Peyer's patch (tissue), 4 donors: ENCODE measurements around the gene BLOC1S5. TPM values are rescaled to one million over a fixed set of nuclear protein-coding genes. Genes with fewer than 3 reads are reported as not detected.

ENCODE experiments used
- DNase-seq, 3 donors: peaks; one replicate each; pipeline ENCODE4 v3.0.0-alpha.2; 2017 to 2019
- H3K27ac ChIP-seq, 4 donors: fragments of 200-600 bp; sonication (generic); one replicate each; pipeline ENCODE4 v1.5.1; 2016 to 2019
- H3K27me3 ChIP-seq, 2 donors: fragments of 200-600 bp; sonication (generic); one replicate each; pipeline ENCODE4 v1.5.1; 2019
- H3K36me3 ChIP-seq, 3 donors: fragments of 200-600 bp; sonication (generic); one replicate each; pipeline ENCODE4 v1.5.1; 2016 to 2019
- H3K4me1 ChIP-seq, 4 donors: fragments of 200-600 bp; sonication (generic); one replicate each; pipeline ENCODE4 v1.5.1; 2016 to 2019
- H3K4me3 ChIP-seq, 4 donors: fragments of 200-600 bp; sonication (generic); 1 replicate in 3 of 4; 2 replicates in 1 of 4; pipeline ENCODE4 v1.5.1; 2016 to 2019; ENCODE audit warnings: mild to moderate bottlenecking in 1 of 4
- H3K9me3 ChIP-seq, 4 donors: fragments of 200-600 bp; sonication (generic); one replicate each; pipeline ENCODE4 v1.5.1; 2016 to 2019; ENCODE audit warnings: mild to moderate bottlenecking in 1 of 4
- POLR2A ChIP-seq, 2 donors: fragments of 450-650 bp; IDR thresholded peaks; one replicate each; pipeline ENCODE4 v1.5.1; 2017; ENCODE audit warnings: antibody characterized with exemption in 2 of 2, mild to moderate bottlenecking in 2 of 2, moderate library complexity in 2 of 2
- total RNA-seq, 4 donors: library from RNA; depleted of rRNA; stranded (reverse); fragments of >200 nt; gene quantifications; one replicate each; pipeline ENCODE4 v1.1.0, GENCODE V29; 2016
- TF ChIP-seq, protein P1 (sequence below), 6 experiments: fragments of 450-650 bp in 4 of 6; fragments of 200-600 bp in 2 of 6; sonication (generic) in 1 of 6; IDR thresholded peaks; one replicate each; pipeline ENCODE4 v1.5.1; 2017 to 2019; ENCODE audit warnings: antibody characterized with exemption in 6 of 6, mild to moderate bottlenecking in 3 of 6, moderate library complexity in 1 of 6

The BLOC1S5 gene, protein sequence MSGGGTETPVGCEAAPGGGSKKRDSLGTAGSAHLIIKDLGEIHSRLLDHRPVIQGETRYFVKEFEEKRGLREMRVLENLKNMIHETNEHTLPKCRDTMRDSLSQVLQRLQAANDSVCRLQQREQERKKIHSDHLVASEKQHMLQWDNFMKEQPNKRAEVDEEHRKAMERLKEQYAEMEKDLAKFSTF
- total RNA-seq = 10 to 100 TPM in 1 of 4 donors, 1 to 10 TPM in 3; 4.6 to 11.6 (median 8.7) TPM

DNA sequence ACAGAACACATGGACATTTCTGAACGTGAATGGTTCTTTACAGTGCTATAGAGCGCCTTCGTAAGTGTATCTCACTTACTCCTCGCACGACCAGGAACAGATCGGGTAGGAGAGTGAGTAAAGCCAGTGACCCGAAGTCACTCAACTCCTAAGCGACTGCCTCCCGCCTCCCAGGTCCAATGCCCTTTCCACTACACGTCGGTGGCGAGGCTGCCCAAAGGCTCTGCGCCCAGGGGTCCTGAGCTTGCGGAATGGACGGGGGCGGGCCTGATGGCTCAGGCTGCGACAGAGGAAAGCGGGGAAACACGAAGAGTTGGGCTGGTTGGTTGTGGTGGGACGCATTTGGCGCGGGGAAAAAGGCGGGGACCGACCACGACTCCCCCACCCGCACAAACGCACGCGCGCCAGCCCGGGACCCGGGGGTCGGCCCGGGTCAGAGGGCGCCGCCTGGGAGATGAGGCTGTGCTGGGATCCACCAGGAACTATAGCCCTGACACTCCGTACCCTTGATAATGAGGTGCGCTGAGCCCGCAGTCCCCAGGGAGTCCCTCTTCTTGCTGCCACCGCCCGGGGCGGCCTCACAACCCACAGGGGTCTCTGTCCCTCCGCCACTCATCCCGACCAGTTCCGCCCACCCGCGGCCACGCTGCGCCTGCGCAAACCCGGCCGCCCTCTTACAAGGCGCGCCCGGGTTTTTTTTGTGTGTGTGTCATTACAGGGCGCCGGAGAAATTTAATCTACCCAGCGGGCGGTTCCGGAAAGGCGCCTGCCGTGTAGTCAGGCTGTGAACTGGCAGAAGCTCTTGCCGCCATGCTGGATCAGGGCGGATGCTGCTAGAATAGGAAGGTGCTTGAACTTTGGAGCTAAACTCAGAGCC lies at the start of gene BLOC1S5:
TSS of gene BLOC1S5 (minus strand) at position 629 of the 877 bp plus-strand sequence. CDS start at position 616, 13 bp downstream.
- Histone ChIP-seq H3K36me3 (peaks cover 0 to 13% (median 0%) of the 10 kb centered on the region in 3 donors), H3K4me1 (peaks cover 0 to 4% (median 0%) of the 10 kb centered on the region in 4 donors), H3K4me3 (peak within 1 kb of the TSS; percentile 80 to 96 (median 87)), H3K27me3 (no peaks in the 10 kb centered on the region), H3K9me3 (no peaks in the 10 kb centered on the region), H3K27ac (peak within 1 kb of the TSS; percentile 84 to 94 (median 88))
- TF ChIP-seq, protein P1, sequence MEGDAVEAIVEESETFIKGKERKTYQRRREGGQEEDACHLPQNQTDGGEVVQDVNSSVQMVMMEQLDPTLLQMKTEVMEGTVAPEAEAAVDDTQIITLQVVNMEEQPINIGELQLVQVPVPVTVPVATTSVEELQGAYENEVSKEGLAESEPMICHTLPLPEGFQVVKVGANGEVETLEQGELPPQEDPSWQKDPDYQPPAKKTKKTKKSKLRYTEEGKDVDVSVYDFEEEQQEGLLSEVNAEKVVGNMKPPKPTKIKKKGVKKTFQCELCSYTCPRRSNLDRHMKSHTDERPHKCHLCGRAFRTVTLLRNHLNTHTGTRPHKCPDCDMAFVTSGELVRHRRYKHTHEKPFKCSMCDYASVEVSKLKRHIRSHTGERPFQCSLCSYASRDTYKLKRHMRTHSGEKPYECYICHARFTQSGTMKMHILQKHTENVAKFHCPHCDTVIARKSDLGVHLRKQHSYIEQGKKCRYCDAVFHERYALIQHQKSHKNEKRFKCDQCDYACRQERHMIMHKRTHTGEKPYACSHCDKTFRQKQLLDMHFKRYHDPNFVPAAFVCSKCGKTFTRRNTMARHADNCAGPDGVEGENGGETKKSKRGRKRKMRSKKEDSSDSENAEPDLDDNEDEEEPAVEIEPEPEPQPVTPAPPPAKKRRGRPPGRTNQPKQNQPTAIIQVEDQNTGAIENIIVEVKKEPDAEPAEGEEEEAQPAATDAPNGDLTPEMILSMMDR (IDR thresholded peaks at IDR 0.05) = peak in 3 of 6 experiments; percentile 3 to 34 (median 21)
- peak; percentile 45 to 57 for TF ChIP-seq POLR2A (IDR thresholded peaks at IDR 0.05)
- peak; percentile 95 to 99 (median 98) for DNase-seq

DNA sequence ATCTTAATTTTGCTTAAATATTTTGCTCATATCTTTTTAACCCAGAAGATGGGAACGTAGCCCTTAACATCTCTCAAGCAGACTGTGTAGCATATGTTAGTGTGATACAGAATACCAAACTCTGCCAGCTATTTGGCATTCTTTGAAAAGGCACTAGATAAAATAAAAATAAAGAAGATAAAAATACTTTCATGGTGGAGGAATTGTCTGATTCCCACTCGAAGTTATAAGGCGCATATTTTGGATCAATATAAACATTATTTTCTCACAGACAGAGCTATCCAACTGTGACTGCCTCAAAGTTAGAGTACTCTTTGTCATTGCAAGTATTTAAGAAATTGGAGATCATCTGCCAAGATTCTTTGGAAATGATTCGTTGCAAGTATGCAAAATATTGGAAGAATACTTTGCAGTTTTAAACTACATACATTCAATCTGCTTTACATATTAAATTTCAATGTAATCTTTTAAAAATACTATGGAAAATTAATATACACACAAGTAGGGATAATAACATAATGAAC lies 49.0 kb upstream of the BLOC1S5 start:
- no peak overlapping the region for H3K4me3 ChIP-seq
- H3K9me3 ChIP-seq = no peaks in the 10 kb centered on the region
- H3K4me1 ChIP-seq = no peaks in the 10 kb centered on the region
- no peak overlapping the region for H3K27ac ChIP-seq
- H3K36me3 ChIP-seq = no peaks in the 10 kb centered on the region
- TF ChIP-seq, protein P1 (IDR thresholded peaks at IDR 0.05) = no peak
- TF ChIP-seq POLR2A (IDR thresholded peaks at IDR 0.05) = no peak
- DNase-seq = no peak
- no peaks in the 10 kb centered on the region for H3K27me3 ChIP-seq

DNA sequence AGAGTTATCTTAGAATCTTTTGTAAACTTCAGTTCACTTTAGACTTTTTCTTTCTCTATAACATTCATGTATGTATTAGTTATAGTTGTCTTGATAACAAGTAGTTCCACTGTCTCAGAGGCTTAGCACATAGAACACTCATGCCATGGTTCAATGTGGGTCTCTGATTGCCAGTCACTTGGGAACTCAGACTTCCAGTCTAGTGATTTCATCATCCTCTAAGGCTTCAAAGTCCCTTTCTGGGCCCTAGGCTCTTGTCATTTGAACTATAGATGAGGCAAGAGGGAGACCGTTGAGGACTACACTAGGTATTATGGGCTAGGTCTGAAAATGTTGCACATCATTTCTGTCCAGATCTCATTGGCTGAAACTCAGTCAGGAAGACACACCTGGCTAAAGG lies 46.5 kb upstream of the BLOC1S5 start:
- Histone ChIP-seq H3K27ac (no peak overlapping the region), H3K27me3 (no peaks in the 10 kb centered on the region), H3K4me3 (no peak overlapping the region), H3K9me3 (no peaks in the 10 kb centered on the region), H3K4me1 (no peaks in the 10 kb centered on the region), H3K36me3 (no peaks in the 10 kb centered on the region)
- no peak for DNase-seq
- TF ChIP-seq POLR2A (IDR thresholded peaks at IDR 0.05) = no peak
- TF ChIP-seq, protein P1 (IDR thresholded peaks at IDR 0.05) = no peak

DNA sequence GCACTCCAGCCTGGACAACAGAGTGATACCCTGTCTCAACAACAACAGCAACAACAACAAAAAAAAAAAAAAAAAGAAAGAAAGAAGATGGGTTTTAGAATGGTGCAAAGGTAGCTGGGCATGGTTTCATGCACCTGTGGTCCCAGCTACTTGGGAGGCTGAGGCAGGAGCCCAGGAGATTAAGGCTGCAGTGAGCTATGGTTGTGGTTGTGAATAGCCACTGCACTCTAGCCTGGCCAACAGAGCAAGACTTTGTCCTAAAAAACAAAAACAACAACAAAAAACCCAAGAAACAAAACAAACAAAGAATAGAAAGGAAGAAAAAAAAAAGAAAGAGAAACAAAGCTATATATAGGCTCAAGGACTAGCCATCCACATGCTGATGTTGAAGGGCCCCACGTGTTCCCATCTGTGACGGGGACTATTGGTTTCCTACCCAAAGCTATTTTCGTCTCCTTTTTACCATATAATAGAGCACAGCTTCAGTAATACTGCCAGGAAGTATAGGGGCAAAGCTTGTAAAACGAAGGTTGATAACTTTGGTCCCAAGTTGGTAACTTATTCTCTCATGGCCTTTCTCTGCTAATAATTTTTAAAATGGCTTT lies 46.0 kb upstream of the BLOC1S5 start:
- Histone ChIP-seq H3K27me3 (no peaks in the 10 kb centered on the region), H3K36me3 (no peaks in the 10 kb centered on the region), H3K4me3 (no peak overlapping the region), H3K27ac (no peak overlapping the region), H3K9me3 (no peaks in the 10 kb centered on the region), H3K4me1 (no peaks in the 10 kb centered on the region)
- TF ChIP-seq, protein P1 (IDR thresholded peaks at IDR 0.05) = no peak
- TF ChIP-seq POLR2A (IDR thresholded peaks at IDR 0.05) = no peak
- no peak for DNase-seq

DNA sequence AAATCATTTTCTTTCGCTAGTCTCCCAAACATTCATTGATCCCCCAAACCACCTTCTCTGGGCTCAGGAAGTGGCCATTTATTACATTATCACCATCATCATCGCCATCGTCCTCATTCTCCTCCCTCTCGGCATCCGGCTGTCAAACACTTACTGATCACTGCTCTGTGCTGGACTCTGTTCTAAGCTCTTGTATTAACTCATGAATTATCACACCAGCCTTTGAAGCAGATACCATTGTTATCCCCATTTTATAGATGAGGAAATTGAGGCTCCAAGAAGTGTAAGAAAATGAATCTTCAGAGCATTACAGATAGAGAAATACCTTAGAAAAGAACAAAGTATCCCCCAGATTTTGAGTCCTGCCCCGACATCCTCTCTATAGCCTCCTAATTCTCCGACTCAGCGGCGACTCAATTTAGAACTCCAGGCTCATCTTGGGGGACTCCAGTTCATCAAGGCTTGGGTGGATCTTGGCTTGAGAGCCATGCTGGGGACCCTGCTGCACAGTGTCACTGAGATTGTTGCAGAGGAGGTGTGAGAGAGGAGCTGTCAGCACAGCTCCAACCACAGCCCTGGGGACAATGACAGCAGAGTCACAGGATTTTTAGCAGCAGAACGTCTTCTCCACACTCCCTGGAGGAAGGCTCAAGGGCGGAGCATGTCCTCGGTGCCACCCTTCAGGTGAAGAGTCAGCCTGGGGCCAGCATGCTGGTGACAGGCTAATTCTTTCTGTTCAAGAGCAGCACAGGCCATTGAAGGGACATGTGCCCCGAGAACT lies 44.8 kb upstream of the BLOC1S5 start:
- H3K27ac ChIP-seq = no peak overlapping the region
- no peak for TF ChIP-seq POLR2A (IDR thresholded peaks at IDR 0.05)
- TF ChIP-seq, protein P1 (IDR thresholded peaks at IDR 0.05) = no peak
- H3K36me3 ChIP-seq = no peaks in the 10 kb centered on the region
- DNase-seq = no peak
- no peaks in the 10 kb centered on the region for H3K9me3 ChIP-seq
- H3K4me3 ChIP-seq = no peak overlapping the region
- H3K4me1 ChIP-seq = no peaks in the 10 kb centered on the region
- H3K27me3 ChIP-seq = no peaks in the 10 kb centered on the region
